Measurements from ENCODE around the gene CLTA.

Gene CLTA, protein sequence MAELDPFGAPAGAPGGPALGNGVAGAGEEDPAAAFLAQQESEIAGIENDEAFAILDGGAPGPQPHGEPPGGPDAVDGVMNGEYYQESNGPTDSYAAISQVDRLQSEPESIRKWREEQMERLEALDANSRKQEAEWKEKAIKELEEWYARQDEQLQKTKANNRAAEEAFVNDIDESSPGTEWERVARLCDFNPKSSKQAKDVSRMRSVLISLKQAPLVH

DNA sequence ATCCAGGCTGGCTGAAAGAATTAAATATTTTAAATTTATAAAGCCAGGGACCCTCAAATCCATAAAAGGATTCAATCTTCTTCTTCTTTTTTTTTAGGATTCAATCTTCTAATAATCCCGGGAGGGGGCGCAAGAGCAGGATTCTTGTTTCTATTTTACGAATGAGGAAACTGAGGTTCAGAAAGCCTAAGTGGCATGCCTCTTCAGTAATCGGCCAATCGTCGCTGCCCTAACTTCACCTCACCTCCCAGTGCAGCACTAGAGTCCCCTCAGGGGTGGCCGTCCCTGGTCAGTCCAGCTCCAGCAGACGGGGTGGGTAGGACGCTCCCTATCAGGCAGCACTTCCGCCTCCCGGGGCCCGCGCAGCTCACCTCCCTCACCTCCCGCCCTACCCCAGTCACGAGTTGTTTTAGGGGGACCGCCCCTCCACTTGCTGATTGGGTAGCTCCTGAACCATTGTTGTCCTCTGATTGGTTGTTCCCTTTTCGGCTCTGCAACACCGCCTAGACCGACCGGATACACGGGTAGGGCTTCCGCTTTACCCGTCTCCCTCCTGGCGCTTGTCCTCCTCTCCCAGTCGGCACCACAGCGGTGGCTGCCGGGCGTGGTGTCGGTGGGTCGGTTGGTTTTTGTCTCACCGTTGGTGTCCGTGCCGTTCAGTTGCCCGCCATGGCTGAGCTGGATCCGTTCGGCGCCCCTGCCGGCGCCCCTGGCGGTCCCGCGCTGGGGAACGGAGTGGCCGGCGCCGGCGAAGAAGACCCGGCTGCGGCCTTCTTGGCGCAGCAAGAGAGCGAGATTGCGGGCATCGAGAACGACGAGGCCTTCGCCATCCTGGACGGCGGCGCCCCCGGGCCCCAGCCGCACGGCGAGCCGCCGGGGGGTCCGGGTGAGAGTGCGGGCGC, at the start of gene CLTA:
Gene CLTA, plus strand, starts transcription at position 534 of the 902 bp plus-strand sequence. Its CDS starts 136 bp downstream, at position 670.
- peak; percentile 99 for DNase-seq

DNA sequence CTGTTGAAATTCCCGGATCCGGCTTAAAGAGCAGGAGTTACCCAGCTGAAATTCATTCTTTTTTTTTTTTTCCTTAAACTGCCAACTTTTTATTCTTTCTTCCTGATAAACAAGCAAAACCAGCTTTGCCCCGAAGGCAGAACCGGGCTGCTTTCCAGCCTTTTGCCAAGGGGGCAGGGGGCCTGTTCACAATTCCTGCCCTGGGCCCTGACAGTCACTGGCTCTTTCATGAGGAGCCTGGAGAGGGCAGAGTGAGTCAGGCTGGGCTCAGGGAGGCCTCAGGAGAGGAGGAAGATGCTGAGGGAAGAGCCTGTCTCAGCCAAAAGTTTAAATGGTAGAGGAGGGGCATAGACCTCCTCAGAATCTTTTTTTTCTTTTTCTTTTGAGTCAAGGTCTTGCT, 49.4 kb upstream of the CLTA start:
- no peak for DNase-seq

DNA sequence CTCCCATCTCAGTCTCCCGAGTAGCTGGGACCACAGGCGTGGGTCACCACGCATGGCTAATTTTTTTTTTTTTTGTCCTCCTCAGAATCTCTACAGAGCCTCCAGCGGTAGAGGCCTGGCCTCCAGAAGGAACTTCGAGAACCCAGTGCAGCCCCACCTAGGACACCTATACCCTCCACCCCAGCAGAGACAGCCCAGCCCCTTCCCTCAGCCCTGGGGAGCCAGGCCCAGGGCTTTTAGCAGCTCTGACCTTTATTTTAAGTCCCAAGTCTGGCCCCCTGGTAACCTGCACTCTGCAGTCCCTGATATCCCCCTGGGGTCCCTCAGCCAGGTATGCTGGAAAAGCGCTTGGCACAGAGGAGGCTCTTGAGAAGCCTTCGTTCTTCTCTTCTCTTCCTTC, 49.0 kb upstream of the CLTA start:
- DNase-seq: no peak

DNA sequence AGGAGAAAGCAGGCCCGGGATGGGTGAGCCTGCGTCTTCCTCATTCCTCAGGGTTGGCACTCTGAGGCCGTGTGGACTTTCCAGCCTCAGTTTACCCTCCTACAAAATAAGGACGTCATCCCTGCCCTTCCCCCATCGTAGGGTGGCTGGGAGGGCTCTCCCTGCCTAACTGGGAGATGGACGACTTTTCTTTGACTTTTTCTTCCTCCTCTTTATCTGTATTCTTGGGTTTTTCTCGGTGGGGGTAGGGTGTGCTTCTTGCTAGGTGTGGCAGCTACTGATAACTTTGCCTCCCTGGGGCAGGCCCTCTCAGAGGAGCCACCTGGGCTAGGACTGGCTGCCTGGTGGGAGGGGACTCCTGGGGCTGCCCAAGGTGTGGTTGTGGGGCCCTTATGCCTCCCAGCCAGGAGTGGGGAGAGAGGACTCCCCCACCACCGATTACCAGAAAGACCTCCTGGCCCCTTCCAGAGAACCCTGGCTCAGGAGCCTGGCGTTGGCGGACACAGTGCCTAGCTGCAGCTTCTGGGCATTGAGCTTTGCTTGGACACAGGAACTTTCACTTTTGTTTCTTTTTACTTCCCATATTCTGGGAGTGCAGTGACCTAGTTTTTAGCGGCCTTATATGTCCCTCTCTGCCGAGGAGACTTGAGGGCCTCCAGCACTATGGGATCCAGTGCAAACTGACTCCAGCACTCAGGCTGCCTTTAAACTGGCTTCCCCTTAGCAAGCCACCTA, 48.0 kb upstream of the CLTA start:
- DNase-seq: no peak

DNA sequence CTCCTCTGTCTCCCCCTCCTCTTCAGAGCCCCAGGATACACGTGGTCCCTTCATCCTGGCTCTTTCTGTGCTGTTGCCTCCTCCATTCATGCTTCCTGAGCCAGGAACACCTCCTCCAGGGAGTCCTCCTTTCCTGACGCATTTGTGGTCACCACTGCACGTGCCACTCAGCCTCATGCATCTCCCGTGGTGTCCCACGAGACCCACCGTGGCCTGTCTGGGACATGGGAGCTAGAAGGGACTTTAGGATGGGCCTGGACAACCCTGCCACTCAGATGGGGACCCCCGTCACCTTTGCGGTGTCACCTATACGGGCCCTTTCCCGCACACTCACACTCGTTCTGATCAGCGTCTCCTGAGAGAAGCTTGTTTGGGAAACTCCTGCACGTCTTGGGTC, 47.5 kb upstream of the CLTA start:
- no peak for DNase-seq

DNA sequence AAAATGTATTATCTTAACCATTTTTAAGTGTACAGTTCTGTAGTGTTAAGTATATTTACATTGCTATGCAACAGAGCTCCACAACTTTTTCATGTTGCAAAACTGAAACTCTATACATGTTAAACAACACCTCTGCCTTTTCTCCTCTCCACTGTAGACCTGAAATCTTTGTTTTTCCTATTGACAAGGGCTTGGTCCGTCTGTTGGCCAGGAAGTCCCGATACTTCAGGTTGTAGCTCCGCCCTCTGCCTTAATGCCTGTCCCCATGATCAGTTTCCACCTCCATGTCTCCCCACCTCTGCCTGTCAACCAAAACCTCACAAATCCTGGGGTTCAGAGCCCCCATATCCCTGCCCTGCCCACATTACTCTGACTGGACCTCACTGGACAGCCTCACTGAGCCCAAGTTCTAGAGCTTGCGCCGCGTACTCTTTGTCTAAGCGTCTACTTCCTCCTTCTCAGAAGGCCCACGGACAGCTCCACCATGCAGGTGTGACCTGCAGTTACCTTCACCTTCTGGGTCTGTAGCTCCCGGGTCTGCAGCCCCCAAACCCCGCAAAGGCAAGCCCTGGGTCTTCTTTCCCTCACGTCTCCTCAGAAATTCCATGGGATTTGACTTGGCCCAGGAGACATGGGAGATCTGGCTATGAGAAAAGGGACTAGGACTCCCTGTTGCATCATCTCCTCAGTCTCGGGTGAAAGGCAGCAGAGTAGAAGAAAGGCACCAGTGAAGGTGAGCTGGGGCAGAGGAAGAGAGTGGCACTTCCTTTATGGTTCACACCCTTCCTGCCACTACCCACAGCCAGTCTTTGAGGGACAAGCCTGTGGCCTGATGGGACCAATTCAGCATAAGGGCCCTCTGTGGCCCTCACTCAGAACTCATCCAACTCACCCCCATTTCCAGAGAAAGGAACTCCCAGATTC, 46.1 kb upstream of the CLTA start:
- peak; percentile 58 for DNase-seq

DNA sequence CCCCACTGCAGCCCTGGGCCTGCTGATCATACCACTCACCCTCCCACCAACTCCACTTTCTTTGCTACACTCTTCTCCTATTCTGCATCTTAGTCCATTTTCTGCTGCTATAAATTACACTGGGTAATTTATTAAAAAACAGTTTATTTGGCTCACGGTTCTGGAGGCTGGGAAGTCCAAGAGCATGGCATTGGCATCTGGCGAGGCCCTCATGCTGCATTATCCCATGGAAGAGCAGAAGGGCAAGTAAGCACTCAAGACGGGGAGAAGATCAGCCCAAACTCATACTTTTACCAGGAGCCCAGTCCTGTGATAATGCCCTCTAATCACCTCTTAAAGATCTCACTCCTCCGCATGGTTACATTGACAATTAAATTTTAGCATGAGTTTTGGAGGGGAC, 44.8 kb upstream of the CLTA start:
- DNase-seq: no peak

DNA sequence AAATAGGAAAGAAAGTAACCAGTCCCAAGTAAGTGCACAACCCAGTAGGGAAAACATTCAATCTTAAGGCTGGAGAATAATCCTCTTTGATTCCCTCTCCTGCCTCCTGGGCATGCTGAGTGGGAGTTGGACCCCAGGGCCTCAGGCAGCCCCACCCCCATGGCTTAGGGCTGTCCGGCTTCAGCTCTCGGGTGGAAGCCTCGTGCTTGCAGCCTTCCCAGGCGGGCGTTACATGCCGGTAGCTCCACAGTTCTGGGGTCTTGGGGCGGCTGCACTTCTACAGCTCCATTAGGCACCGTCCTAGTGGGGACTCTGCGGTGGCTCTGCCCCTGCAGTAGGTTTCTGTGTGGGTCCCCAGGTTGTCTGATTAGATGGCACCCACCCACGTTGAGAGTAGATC, 44.1 kb upstream of the CLTA start:
- no peak for DNase-seq

DNA sequence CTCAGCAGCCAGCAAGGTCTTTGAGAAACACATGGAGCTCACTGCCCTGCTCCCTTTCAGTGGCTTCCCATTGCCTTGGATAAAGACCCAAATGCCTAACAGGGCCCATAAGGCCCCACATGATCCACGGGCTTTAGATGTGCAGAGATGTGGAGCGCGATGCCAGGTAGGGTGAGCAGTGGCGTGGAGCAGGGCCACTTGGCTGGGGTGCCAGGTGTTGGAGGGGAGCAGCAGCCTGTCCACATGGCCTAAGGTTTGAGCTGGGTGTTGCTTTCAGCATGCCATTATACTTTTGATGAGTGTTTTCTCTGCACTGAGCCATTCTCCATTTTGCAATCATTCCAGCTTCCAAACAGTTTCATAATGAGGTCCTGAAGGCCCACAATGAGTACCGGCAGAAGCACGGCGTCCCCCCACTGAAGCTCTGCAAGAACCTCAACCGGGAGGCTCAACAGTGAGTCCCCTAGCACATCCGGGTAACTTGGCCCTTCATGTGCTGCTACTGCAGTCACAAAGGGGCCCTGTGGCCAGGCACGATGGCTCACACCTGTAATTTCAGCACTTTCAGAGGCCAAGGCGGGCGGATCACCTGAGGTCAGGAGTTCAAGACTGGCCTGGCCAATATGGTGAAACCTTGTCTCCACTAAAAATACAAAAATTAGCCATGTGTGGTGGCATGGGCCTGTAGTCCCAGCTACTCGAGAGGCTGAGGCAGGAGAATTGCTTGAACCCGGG, 43.1 kb upstream of the CLTA start:
- no peak for DNase-seq

DNA sequence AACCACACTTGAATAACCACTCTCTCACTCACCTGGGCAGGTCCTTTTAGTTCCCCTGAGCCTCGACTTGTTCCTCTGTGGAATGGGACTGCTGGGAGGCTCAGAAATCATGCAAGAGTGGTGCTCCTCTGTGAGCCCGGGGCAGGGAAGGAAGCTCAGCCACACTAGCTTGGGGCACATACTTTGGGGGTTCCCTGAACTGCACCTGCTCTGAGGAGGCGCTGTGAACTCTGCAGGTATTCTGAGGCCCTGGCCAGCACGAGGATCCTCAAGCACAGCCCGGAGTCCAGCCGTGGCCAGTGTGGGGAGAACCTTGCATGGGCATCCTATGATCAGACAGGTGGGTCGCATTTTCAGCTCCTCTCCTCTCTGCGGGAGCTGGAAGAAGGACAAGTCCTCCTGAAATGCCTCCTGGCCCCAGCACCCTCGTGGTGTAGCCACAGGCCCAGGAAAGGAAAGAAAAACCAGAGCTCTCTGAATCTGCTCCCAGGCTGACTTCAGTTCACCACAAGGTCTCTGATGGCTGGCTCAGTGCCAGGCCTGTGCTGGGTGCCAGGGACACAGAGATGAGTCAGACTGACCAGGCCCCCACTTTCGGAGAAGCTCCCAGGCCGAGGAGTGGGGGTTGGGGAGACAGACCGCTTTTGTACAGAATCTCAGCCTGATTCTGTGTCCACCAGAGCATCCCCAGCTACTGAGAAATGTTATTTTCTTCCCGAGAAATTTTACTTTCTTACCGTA, 42.2 kb upstream of the CLTA start:
- DNase-seq: peak; percentile 92

DNA sequence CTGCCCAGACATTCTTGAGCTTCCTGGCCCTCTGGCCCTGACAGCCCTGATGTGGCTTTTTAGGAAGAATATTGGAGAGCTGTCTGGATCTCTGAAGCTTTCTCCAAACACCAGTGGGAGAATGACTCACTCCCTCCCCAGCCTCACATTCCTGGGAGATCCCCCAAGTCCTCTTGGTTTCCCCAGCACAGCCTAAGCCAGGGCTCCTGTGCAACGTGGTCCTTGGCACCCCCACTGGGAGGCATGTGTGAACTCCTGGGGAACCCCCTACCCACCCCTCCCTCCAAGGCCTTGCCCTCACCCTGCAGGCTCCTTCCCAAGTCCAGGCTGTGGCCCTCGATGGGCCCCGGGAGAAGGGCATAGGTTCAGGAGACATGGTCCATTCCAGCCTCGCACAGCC, 41.5 kb upstream of the CLTA start:
- DNase-seq: no peak

DNA sequence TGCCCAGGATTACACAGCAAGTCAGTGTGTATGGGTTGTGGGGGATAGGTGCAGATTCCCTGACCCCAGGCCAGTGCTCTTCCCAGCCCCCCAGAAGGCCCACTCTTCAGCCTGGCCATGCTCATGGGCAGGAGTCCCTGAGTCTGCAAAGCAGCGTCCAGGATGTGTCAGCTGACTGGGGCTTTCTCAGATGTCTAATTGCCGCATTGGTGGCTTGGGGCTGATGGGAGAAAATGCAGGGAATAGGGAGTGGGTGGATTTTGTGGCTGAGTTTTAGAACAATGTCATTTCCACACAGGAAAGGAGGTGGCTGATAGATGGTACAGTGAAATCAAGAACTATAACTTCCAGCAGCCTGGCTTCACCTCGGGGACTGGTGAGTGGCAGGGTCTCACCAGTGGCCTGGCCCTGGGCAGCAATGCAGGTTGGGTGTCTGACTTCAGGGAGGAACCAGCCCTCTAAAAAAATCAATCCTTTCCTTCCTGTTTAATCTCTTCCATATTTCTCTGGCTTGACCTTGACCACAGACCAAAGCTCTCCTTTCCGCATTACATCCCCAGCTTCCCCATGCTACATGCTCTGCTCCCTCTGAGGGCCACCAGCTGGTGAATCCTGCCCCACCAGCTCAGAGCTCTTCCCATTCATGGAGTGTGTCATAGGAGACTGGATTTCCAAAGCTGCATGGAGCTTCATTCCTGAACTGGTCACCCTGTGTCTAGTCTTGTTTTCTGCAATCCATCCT, 40.0 kb upstream of the CLTA start:
- no peak for DNase-seq

DNA sequence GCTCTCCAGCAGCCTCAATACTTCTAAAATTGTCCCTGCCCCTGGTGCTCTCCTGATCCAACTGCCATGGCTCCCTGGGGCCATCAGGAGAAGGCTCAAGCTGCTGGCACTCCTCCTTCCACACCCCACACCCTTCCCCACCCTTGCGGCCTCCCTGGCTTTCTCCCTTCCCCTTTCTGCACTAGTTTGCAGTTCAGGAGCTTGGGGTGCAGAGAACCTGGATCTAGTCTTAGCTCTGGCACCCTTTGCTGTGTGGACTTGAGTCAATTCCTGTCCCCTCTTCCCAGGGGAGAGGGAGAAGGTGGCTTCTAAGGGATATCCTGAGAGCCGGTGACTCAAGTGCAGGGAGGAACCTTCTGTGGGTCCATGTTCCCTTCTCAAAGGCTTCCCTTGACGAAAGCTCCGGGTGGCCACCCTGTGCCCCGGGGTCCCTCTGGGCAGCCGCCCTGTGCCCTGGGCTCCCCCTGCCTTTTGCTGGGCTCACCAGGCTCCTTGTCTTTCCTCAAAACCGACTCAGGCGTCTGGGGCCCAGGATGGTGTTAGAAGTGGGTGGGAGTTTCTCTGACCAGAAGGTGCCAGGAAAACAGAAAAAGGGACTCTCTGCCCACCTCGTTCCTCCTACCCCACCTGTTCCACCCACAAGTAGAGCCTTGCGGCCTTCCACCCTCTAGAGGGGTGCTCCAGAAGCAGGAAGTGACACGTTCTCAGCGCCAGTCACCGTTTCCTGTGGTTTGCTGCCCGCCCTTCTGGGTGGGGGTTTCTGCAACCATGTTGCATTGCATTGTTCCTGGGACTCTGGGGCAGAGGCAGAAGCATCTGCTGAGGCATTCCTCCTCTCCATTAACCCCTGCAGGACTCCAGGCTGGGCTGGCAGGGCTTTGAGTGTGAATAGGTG, 39.2 kb upstream of the CLTA start:
- DNase-seq: peak; percentile 93

DNA sequence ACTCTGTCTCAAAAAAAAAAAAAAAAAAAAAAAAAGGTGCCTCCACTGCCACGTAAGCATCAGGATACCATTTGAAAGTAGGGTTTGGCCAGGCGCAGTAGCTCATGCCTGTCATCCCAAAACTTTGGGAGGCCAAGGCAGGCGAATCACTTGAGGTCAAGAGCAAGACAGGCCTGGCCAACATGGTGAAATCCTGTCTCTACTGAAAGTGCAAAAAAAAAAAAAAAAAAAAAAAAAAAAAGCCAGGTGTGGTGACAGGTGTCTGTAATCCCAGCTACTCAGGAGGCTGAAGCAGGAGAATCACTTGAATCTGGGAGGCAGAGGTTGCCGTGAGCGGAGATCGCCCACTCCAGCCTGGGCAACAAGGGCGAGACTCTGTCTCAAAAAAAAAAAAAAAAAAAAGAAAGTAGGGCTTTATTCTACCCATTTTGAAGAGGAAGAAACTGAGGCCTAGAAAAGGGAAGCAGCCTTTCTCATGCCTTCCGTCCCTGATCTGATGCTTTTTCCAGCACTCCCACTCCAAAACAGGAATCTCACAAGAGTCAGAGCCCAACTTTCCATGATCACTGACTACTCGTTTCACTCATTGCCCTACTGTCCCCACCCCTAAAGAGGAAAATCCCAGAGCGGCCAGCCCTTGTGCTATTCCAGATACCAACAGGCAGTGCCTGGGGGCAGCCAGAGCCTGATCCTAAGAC, 37.8 kb upstream of the CLTA start:
- DNase-seq: no peak

DNA sequence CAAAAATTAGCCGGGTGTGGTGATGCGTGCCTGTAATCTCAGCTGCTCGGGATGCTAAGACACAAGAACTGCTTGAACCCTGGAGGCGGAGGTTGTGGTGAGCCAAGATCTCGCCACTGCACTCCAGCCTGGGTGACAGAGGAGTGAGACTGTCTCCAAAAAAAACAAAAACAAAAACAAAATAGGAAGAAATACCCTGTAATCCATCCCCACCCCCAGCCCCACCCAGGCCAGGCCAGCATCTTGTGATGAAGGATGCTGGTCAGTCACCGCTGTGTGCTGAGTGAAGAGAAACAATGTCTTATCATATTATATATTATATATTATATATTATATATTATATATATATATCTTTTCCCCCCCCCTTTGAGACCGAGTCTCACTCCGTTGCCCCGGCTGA, 37.0 kb upstream of the CLTA start:
- DNase-seq: no peak

DNA sequence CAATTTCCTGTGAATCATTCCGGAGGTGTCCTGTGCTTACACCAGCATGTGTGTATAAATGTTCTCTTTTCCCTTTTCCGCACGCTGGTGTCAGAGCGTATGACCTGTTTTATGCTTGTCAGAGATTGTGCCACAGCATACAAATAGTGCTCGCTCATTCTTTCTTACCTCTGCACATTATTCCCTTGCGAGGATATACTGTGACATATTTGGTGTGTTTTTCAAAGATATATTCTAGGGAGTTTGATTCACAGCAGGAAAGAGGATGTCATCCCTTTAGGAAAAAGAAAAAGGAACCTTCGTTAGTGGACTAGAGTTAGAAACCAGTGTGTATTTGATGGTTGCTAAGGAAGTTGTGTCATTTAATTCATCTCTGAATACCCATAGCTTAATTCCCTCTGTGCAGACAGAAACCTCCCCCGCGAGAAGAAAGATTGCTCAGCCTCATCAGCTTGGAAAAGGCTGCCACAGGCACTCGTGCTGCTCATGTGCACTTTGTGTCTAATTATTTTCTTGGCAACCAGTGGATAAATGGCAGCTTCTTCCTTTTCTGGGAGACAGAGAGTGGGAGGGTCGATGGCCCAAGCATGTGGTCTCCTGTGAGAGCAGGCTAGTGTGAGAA, 36.3 kb upstream of the CLTA start:
- DNase-seq: no peak

DNA sequence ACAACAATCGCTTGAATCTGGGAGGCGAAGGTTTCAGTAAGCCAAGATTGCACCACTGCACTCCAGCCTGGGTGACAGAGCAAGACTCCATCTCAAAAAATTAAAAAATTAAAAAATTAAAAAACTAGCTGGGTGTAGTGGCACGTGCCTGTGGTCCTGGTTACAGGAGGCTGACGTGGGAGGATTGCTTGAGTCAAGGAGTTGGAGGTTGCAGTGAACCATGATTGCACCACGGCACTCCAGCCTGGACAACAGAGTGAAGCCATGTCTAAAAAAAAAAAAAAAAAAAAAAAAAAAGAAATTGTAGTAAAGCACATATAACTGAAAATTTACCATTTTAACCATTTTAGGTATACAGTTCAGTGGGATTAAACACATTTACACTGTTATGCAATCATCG, 34.6 kb upstream of the CLTA start:
- DNase-seq: no peak

DNA sequence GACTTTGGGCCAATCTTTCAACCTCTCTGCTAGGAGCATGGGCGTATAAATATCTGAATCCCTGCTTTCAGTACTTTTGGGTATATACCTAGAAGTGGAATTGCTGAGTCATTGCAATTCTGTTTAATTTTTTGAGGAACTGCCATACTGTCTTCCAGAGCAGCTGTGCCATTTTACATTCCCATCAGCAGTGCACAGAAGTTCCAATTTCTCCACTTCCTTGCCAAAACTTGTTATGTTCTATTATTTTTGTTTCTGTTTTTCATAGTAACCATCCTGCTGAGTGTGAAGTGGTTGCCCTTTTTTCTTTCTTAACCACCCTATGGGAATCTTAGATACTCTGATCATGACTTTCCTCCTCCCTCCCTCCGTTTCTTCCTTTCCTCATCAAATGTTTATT, 32.6 kb upstream of the CLTA start:
- DNase-seq: no peak

Data from activated CD4-positive, alpha-beta T cell treated with anti-CD3 and anti-CD28 coated beads, Interleukin-2, Interleukin-6, amounts not matched to agents 100 ng/mL and 50 ng/mL, durations not matched to agents 16 hours and 8 hours (primary cell).